ENCODE data around the gene MYCN. TPM values are rescaled to one million over a fixed set of nuclear protein-coding genes. Genes with fewer than 3 reads are reported as not detected.

Gene MYCN
- total and polyA plus RNA-seq, 2 donors (not counting 3 experiments of a cell fraction or from before 2014, with no cell fraction given): 0.47 to 6.8 TPM

DNA sequence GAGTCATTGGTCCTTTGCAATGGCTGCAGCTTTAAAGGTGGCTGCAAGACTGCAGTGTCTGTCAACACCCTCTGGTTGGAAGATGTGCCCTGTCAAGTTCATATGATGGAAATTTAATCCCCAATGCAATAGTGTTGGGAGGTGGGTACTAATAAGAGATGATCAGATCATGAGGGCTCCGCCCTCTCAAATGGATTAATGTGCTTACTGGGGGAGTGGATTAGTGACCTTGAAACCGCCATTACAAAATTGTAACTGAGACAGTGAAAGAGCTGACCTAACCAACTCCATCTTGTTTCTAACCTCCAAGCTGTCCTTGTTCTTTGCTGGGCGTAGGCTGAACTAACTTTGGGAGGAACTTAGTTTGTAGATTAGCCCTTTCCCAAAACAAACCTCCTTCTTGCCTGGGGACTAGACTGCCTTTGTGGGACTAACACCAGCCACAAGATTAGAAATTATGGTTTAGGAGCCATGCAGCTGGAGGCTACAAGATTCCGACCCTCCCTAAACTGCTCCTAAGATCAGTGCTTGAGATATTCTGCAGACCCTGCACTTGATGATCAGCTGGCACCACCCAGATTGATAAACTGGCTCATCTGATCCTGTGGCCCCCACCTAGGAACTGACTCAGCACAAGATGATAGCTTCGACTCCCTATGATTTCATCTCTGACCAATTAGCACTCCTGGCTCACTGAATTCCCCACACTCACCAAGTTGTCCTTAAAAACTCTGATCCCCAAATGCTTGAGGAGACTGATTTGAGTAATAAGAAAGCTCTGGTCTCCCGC is 13.7 kb downstream of the MYCN start:
- CTCF ChIA-PET: no interaction called here
- intact Hi-C loops (cut with micrococcal nuclease): no loop called here
- no peak overlapping the region for H3K9ac ChIP-seq (replicated peaks; ENCODE audit: extremely low read depth, insufficient read depth, low read length)

More for the DNA sequence above, 13.7 kb downstream of the MYCN start:
- dilution Hi-C loops (cut with MboI; ENCODE audit: extremely low pct_ligation_motif_present, low sequenced_read_pairs): no loop called here
- H3K27ac ChIP-seq (ENCODE audit: insufficient read depth, low read depth, low read length): no peak overlapping the region
- H3K9me3 ChIP-seq (replicated peaks; ENCODE audit: control insufficient read depth, insufficient read depth, low read length): no peaks in the 10 kb centered on the region
- DNase-seq (ENCODE audit: low read depth, low spot score): no peak
- FAIRE-seq: no peak
- H4K20me1 ChIP-seq (replicated peaks; ENCODE audit: control insufficient read depth, extremely low read depth, insufficient read depth, low read length): no peaks in the 10 kb centered on the region
- no peaks in the 10 kb centered on the region for H3K9me1 ChIP-seq (replicated peaks; ENCODE audit: control insufficient read depth, extremely low read depth, insufficient read depth, low read length)
- no peak overlapping the region for H3K4me3 ChIP-seq (replicated peaks in 1 of 3; ENCODE audit: insufficient read depth in 1 of 3, low read depth in 1 of 3, low read length in 3 of 3)
- H3K4me2 ChIP-seq (ENCODE audit: insufficient read depth, low read length): no peak overlapping the region
- H3K27me3 ChIP-seq (ENCODE audit: control insufficient read depth in 2 of 2, insufficient read depth in 2 of 2, low read length in 2 of 2): no peaks in the 10 kb centered on the region
- H2AFZ ChIP-seq (ENCODE audit: low read depth, low read length): no peak overlapping the region
- no peaks in the 10 kb centered on the region for H3K79me2 ChIP-seq (ENCODE audit: control insufficient read depth, insufficient read depth, low read length)
- no peaks in the 10 kb centered on the region for H3K4me1 ChIP-seq (ENCODE audit: control insufficient read depth, extremely low read depth, insufficient read depth, low read length)
- TF ChIP-seq, protein P1, sequence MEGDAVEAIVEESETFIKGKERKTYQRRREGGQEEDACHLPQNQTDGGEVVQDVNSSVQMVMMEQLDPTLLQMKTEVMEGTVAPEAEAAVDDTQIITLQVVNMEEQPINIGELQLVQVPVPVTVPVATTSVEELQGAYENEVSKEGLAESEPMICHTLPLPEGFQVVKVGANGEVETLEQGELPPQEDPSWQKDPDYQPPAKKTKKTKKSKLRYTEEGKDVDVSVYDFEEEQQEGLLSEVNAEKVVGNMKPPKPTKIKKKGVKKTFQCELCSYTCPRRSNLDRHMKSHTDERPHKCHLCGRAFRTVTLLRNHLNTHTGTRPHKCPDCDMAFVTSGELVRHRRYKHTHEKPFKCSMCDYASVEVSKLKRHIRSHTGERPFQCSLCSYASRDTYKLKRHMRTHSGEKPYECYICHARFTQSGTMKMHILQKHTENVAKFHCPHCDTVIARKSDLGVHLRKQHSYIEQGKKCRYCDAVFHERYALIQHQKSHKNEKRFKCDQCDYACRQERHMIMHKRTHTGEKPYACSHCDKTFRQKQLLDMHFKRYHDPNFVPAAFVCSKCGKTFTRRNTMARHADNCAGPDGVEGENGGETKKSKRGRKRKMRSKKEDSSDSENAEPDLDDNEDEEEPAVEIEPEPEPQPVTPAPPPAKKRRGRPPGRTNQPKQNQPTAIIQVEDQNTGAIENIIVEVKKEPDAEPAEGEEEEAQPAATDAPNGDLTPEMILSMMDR (IDR thresholded peaks at IDR 0.05; ENCODE audit: extremely low read depth in 1 of 2, insufficient read depth in 1 of 2, low read depth in 1 of 2, low read length in 2 of 2): no peak
- TF ChIP-seq POLR2AphosphoS5 (IDR thresholded peaks at IDR 0.05; ENCODE audit: insufficient read depth, low read depth, low read length) (no peak), POLR2A (IDR thresholded peaks at IDR 0.05; ENCODE audit: low read depth, low read length) (no peak), JUN (IDR thresholded peaks at IDR 0.05; ENCODE audit: borderline replicate concordance, insufficient read depth, insufficient read length, low read depth) (no peak), GATA2 (IDR thresholded peaks at IDR 0.05; ENCODE audit: insufficient read depth, insufficient read length, low read depth, low read length) (no peak), FOS (IDR thresholded peaks at IDR 0.05; ENCODE audit: borderline replicate concordance, insufficient read depth, low read length) (no peak), MYC (IDR thresholded peaks at IDR 0.05; ENCODE audit: low read depth, low read length) (no peak), EZH2 (IDR thresholded peaks at IDR 0.05; ENCODE audit: borderline replicate concordance, low read depth, low read length, severe bottlenecking) (no peak)
- TF ChIP-seq, protein P2, sequence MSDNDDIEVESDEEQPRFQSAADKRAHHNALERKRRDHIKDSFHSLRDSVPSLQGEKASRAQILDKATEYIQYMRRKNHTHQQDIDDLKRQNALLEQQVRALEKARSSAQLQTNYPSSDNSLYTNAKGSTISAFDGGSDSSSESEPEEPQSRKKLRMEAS (IDR thresholded peaks at IDR 0.05; ENCODE audit: insufficient read depth, insufficient read length): no peak
- POLR2A ChIA-PET: no interaction called here
- H3K36me3 ChIP-seq (ENCODE audit: control insufficient read depth in 2 of 2, extremely low read depth in 1 of 2, insufficient read depth in 2 of 2, low read length in 2 of 2): no peaks in the 10 kb centered on the region
- no TSS peak for BruUV-seq (replicated peaks)

Data from endothelial cell of umbilical vein (primary cell).